Activated CD8-positive, alpha-beta memory T cell treated with anti-CD3 and anti-CD28 coated beads, Interleukin-2, amount 50 U/mL, for 24 hours (primary cell): ENCODE data around the gene STEAP1.
A peak's percentile ranks its signal among the peaks of the same experiment; 100 is the strongest.
"Not testable (repeated sequence)": the region's sequence is repeated elsewhere in the genome, so short reads cannot be mapped to it uniquely, and the experiment has no call there.

ENCODE experiments used
- DNase-seq: peaks from one replicate; pipeline ENCODE4 v3.0.0-alpha.2; 2020; ENCODE audit errors: extremely low read depth

STEAP1 gene

DNA sequence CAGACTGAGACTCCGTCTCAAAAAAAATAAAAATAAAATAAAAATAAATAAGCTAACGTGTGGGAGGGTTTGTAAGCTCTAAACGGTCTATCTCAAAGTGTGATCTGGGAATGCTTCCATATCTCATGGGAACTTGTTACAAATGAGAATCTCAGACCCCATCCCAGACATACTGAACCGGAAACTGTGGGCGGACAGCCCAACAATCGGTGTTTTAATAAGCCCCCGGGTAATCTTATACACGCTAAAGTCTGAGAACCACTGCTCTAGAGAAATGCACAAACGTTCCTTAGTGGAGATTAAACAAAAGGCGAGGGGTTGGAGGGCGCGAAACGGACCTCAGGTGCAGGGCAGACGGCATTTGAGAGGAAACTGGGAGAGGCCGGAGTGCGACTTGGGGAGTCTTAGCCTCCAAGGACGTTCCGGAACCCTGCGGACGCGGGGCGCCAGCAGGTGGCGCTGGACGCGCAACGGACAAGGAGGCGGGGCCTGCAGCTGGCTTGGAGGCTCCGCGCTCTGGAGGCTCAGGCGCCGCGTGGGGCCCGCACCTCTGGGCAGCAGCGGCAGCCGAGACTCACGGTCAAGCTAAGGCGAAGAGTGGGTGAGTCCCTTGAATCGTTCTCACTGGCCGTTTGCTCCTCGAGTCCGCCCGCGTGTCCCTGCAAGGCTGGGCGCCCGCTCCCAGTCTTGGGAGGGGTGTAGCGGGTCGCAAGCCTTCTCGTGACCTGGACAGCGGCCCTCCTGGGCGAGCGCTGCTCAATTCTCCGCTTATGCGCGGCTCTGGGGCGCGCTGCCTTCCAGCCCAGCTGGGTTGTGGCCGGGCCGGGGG lies at the start of gene STEAP1:
TSS of gene STEAP1 (plus strand) at position 527 of the 829 bp plus-strand sequence. CDS start 5,320 bp downstream, outside the sequence.
- DNase-seq: peak; percentile 53

DNA sequence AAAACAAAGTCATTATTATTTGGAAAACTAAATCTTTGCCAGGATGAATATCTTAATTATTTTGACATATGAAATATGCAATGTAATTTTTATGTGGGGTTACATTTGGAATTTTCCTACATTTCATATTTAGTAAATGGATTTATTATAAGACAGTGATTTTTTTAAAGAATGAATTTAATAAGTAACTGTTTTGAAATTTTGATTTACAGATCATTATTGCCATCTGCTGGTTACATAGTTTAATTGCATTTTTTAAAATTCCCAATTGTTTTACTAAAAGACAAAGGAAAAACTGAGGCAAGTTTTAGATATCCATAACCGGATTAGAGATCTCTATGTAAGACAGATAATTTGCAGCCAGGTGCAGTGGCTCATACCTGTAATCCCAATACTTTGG lies 39.3 kb upstream of the STEAP1 start:
- not testable (repeated sequence) for DNase-seq

DNA sequence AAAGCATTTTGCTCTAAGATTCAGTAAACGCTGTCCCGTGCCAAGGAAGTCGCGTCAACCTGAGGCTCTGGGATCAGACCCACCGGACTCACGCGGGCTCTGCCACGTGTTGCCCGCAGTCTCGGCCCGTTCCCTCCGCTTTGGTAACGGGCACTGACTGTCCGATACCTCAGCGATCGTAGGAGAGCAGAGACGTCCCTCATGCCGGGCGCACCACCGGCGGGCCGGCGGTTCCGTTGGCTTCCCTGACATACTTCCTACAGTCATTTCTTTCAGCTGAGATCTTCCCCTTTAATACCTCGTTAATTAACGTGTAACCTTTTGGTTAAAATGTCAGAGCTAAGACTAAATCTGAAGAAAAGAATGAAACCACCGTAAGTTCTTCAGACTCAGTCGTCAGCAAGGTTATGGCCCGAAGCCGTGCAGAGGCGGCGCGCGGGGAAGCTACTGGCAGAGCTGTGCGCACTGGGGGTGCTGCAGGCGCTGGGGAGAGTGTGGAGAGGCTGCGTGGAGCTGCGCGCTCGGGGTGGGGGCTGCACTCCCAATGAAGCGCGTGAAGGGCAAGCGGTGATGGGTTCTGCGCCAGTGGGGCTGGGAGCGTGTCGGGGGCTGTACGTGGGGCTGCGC lies 35.6 kb upstream of the STEAP1 start:
- not testable (repeated sequence) for DNase-seq

DNA sequence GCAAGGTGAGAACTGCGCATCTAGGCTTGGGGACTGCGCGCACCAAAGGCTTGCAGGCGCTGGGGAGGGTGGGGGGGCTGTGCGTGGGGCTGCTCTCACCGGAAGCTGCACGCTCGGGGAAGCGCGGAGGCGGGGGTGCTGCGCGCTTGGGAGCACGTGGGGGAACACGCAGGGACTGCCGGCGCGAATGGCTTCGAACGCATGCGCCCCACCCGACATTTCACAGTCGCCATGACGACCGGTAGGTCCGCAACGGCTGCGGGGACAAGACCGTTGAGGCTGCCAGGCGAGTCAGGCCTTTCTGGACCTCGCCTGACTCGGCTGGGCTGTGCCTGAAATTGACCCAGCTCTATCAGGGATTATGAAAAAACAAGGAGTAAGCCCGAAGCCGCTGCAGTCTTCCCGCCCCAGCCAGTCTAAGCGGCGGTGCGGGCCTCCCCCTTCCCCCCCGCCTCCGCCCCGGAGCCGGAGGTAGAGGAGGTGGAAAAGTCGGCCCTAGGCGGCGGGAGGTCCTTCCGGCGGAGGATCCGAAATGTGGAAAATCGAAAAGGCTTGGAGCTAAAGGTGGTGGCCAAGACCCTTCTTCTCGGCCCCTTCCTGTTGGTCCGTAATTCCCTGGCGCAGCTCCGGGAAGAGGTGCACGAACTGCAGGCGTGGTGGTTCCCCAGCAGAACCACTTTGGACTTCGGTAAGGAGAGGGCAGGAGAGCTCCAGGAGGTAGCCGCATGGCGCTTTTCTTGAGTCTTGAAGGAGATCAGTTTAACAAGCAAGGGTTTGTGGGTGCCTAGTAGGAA lies 34.9 kb upstream of the STEAP1 start:
- DNase-seq: no peak

DNA sequence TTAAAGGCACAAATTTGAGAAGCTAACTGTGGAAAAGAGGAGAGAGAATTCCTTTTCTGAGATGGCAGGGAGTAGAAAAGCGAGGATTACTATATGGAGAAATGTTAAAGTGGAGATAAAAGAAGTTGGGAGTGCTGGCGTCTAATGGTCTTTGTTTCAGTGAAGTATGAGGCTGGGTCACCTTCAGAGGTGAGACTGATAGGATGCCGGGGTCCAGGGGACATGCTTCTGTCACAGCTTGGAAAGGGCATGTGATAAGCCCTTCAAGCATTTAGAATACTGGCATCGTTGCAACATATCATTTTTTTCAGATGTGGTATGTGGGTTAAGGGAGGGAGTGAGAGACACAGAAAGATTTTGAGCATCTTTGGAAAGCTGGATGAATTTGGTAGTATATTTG lies 34.1 kb upstream of the STEAP1 start:
- DNase-seq: not testable (repeated sequence)

DNA sequence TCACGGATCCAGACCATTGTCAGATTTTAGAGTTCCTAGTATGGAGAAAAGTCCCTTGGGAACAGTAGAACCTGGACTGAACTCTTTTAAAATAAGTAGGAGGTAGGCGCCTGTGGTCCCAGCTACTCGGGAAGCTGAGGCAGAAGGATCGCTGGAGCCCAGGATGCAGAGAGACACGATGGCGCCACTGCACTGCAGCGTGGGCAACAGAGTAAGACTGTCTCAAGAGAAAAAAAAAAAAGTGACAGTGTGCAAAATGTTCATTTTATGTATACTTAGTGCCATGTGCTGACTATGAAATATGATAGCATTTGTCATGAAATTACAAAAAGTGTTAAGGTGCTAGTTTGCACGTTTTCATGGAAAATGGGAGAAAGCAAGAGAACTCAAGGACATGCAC lies 22.5 kb upstream of the STEAP1 start:
- not testable (repeated sequence) for DNase-seq

DNA sequence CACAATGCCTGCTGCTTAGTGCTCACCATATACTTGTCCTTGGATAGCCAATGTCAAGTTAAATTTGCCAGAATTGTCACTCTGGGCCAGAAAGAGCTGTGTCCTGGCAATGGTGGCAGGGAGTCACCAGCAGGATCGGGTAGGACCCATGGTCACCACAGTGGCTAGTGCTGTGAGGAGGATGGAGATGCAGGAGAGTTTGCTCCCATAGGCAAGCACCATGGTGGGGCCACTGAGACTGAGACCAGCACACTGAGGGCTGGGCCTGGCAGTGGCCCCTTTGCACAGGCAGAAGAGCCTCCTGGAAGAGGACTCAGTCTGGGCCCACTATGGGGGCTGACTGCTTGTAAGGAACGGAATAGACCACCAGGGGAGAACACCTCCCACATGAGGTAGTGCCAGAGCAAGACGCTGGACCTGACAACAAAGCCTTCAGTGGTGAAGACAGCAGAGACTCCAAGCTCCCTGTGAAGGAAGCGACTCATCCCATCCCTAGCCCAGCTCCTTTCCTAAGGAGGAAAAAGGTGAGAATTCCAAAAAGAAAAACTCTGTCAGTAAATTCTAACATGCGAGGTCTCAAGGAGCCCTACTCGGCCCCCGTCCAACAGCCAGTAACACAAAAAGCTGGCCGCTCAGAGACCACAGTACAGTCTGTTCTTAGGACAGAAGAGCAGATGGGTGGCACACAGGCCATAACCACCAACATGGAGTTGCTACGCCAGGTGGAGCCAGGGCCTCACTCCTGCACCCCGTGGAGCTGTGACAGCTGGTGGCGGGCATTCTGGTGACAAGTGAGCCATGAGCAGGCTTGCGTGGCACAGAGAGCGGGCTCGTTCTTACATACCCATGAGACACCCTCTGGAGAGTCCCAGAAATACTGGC lies 6.9 kb upstream of the STEAP1 start:
- DNase-seq: not testable (repeated sequence)

DNA sequence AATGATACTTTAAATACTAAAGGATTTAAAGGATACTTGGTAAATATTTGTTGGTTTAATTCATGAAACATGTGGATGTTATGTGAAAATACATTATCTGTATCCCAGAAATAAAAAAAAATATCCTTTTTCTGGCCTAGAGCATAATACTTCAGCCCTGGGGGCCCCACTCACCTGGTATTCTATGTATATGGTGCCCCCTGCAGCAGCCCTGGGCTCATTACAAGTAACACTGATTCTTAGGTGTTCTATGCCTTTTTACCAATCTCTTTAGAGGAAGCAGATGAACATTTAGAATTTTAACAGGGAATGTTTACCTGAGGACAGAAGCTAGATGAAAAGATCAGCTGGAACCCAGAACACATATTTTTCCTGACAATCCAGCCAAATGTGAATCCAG lies 4.8 kb upstream of the STEAP1 start:
- not testable (repeated sequence) for DNase-seq

DNA sequence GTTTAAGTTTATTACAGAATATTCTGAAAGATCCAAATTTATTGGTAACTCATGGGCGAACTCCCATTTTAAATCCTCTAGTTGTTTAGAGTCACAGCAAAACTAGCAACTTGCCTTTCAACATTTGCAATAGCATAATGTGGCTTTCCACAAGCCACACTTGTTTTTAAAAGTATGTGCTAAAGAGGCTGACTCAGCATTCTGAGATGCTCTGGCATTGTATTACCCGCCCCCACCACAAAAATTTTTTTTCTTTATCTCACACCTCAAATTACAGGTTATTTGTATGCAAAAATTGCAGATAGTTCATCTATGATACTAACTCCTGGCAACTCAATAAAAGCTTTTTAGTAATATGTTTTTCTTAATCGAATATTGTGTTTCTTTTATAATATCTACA lies 2.4 kb upstream of the STEAP1 start:
- not testable (repeated sequence) for DNase-seq

DNA sequence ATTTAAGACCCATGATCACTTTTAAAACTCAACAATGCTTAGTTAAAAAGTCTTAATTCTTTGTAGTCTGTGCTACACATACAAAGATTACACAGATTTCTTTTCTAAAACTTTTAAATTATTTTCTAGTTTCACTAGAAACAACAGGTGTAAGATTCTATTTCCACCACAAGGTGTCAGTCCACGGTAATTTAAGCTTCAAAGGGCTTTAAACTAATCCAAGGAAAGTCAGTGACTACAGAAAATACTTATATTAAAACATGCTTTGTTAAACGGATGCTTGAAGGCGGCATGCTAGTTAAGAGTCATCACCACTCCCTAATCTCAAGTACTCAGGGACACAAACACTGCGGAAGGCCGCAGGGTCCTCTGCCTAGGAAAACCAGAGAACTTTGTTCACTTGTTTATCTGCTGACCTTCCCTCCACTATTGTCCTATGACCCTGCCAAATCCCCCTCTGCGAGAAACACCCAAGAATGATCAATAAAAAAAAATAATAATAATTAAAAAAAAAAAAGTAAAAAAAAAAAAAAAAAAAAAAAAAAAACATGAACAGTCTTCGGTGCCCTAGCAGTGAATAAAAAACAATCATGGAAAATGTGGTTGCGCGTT lies 1.5 kb upstream of the STEAP1 start:
- DNase-seq: not testable (repeated sequence)

DNA sequence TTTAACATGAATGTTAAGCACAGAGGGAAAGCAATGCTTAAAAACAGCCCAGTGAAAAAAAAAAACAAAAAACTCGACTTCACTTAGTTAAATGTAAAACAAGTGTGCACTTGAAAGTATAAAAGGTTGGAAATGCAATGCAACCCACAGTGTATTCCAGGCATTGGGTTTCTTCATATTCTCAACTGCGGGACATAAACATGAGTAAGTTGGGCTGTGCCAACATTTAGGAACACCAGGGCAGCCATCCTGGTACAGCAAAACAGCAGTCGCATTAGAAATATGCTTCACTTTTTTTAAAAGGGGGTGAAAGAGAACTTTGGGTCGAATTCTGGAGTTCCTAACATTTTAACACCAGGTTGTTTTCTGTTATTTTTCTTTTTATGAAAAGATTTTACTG lies 937 bp downstream of the STEAP1 start:
- no peak for DNase-seq

DNA sequence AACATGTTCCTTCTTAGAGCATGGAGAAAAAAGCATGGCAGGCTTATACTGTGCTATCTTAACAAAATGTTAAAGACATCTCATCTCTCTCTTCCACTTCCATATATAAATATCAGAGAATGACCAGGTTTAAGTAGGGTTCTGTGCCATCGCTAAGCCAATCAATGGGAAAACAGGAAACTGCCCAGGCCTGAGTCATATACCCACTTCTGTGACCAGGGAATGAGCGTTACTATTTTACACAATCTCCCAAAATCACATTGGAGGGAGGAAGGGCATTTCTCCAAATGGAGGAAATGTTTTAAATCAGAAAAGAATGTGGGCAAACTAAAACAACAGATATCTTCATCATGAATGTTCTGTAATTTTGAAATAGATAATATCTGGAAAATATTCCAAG lies 3.1 kb downstream of the STEAP1 start:
- DNase-seq: not testable (repeated sequence)

DNA sequence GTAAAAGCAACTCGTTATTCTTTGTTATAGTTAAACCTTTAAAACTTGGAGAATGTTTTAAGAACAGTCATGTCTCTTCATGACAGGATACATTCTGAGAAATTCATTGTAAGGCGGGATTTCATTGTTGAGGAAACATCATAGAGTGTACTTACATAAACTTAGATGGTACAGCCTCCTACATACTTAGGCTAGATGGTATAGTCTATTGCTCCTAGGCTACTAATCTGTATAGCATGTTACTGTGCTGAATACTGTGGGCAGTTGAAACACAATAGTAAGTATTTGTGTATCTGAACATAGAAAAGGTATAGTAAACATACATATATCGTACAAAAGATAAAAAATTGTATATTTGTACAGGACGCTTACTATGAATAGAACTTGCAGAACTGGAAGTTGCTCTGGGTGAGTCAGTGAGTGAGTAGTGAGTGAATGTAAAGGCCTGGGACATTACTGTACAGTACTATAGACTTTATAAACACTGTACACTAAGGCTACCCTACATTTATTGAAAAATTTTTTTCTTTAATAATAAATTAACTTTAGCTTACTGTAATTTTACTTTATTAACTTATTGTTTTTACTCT lies 3.6 kb downstream of the STEAP1 start:
- not testable (repeated sequence) for DNase-seq

DNA sequence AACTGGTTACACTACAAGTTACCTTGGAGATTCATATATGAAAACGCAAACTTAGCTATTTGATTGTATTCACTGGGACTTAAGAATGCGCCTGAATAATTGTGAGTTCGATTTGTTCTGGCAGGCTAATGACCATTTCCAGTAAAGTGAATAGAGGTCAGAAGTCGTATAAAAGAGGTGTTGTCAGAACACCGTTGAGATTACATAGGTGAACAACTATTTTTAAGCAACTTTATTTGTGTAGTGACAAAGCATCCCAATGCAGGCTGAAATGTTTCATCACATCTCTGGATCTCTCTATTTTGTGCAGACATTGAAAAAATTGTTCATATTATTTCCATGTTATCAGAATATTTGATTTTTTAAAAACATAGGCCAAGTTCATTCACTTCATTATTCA lies 9.3 kb downstream of the STEAP1 start:
- no peak for DNase-seq

DNA sequence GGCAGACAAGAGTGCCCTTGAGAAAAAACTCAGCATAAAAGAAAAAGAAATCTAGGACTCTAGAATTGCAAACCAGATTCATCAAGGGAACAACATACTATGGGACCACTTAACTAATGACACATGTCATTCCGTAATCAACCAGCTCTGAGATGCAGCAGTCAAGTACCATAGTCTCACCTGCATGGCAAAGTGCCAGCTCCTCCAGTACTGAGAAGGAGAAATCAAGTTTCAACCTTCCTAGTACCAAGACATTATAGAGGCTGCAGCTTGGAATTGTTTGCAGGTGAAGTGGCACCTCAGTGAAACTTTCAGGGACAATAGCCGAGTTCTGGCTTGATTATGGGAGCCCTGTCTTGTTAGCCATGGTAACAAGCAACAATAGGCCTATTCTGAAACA lies 11.5 kb downstream of the STEAP1 start:
- no peak for DNase-seq

DNA sequence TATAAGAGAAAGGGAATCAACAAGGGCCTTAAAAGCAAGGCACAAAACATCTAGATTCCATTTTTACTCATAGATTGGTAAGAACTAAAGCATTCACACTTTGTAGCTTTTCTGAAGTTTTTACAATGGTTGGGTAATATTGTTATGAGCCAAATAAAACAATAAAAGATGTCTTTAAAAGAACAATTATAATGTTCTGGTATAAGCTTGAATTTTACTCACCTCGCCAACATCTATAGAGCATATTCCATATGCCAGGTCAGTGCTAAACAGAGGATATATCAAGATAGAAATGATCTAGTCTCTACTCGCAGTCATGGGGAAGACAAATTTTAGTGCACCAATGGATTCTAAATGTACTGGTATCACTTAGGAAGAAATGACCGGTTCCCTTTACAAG lies 11.9 kb downstream of the STEAP1 start:
- DNase-seq: no peak

DNA sequence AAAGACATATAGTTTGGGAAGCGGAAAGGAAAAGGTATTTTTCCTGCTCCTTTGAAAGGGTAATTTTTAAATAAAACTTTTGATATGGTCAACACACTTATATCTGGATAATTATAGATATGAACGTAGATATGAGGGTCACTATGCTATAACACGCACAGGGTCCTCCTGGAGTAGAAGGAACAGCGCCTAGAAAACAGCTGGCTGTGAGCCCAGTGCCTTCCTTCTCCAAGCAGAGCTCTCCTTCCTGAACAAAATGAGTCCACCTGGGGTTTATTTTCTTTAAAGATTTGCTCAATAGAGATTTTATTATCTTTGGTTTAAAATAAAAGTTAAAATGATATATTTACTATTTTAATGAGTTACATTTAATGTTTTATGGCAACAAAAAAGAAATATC lies 13.1 kb downstream of the STEAP1 start:
- no peak for DNase-seq

DNA sequence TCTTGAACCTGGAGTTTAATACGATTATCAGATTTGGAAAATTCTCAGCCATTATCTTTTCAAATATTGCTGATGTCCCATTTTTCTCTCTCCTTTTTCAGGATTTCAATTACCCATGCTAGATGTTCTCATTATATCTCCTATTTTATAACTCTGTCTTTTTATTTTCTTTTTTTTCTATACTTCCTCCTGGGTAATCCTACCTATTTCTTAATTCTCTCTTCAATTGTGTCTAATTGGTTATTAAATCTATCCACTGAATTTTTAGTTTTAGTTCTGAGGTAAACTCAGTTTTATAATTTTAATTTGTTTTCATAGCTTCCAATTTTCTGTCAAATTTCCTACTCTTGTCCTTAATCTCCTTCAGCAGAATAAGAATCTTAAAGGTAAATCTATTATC lies 15.6 kb downstream of the STEAP1 start:
- DNase-seq: no peak

DNA sequence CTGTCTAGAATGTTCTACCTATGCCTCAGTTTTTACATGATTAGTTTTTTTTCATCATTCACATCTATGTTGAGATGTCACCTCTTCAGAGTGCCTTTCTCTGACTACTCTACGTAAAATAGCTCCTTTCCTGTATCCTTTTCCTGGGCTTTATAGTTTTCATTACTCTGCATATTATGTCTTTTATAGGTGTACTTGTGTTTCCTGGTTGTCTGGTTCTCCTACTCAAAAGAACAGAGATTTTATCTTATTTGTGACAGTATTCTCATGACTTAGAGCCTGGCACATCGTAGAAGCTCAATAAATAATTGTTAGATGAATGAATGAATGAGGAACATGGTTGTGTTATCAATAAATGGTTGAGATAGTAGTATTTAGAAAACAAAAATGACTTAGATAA lies 17.9 kb downstream of the STEAP1 start:
- no peak for DNase-seq

DNA sequence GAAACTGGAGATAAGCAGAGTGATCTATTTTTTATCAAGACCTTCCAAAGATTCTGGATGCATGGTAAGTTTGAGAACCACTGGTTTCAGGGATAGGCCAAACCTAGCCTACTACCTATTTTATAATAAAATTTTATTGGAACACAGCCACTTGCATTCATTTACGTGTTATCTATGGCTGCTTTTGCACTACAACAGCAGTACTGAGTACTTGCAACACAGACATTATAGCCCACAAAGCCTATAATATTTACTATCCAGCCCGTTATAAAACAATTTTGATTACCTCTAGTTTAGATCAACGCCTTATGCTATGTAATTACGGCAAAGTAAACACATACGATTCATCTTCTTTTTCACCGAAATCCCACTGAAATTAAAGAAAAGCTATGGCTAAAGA lies 18.4 kb downstream of the STEAP1 start:
- no peak for DNase-seq
